ENCODE data around the gene TPPP3. TPM values are rescaled to one million over a fixed set of nuclear protein-coding genes. Genes with fewer than 3 reads are reported as not detected.

TPPP3 gene
- total RNA-seq, 1 experiment from 2014 or later, result 3.1 TPM

DNA sequence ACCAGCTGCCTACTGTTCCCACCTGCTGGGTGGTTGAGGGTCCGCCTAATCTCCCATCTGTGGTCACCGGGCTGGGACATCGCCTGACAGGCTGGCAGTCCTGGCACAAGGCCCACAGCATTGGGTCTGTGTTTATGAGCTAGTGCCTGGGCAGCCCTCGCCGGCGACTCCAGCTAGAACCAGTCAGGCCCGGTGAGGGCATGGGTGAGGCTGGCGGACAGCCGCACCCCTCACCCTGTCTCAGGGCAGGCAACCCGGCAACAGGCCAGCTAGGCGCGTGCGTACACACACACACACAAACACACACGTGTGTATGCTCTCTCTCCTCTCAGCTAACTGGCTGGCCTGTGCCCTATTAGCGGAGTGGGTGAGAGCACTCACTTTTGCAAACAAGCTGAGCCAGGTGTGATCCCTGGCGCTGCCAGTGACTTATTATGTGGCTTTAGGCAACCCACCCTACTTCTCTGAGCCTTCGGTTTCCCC lies 48.0 kb upstream of the TPPP3 start:
- Histone ChIP-seq H3K36me3 (ENCODE audit: low read depth) (no peaks in the 10 kb centered on the region), H2AFZ (no peak overlapping the region), H3K27ac (no peak overlapping the region), H3K79me2 (ENCODE audit: low read depth) (no peaks in the 10 kb centered on the region), H3K4me3 (no peak overlapping the region), H3K27me3 (ENCODE audit: insufficient read depth, low read depth) (no peaks in the 10 kb centered on the region), H3K4me1 (replicated peaks; ENCODE audit: insufficient read depth) (no peaks in the 10 kb centered on the region), H4K20me1 (ENCODE audit: insufficient read depth) (peaks cover 5% of the 10 kb centered on the region), H3K9me2 (ENCODE audit: insufficient read depth) (no peaks in the 10 kb centered on the region), H3F3A (ENCODE audit: insufficient read depth, low read depth) (no peaks in the 10 kb centered on the region), H3K4me2 (no peak overlapping the region), H3K9me3 (ENCODE audit: insufficient read depth, low read depth) (no peaks in the 10 kb centered on the region)
- ChIA-PET POLR2A (ENCODE audit: unreplicated experiment) (interaction anchor here (0.5 kb wide), 1 partner anchor 241 kb away, joined by 19 read pairs; no protein-coding TSS in a partner anchor), CTCF (interaction anchor here (0.6 to 0.8 kb wide), 2 partner anchors 9 to 13 kb away, joined by 4 to 8 read pairs; no protein-coding TSS in a partner anchor)
- intact Hi-C loops (cut with micrococcal nuclease; ENCODE audit: unreplicated experiment), result no loop called here
- no TSS peak for BruUV-seq (replicated peaks)
- TF ChIP-seq, protein P1, sequence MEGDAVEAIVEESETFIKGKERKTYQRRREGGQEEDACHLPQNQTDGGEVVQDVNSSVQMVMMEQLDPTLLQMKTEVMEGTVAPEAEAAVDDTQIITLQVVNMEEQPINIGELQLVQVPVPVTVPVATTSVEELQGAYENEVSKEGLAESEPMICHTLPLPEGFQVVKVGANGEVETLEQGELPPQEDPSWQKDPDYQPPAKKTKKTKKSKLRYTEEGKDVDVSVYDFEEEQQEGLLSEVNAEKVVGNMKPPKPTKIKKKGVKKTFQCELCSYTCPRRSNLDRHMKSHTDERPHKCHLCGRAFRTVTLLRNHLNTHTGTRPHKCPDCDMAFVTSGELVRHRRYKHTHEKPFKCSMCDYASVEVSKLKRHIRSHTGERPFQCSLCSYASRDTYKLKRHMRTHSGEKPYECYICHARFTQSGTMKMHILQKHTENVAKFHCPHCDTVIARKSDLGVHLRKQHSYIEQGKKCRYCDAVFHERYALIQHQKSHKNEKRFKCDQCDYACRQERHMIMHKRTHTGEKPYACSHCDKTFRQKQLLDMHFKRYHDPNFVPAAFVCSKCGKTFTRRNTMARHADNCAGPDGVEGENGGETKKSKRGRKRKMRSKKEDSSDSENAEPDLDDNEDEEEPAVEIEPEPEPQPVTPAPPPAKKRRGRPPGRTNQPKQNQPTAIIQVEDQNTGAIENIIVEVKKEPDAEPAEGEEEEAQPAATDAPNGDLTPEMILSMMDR (conservative IDR thresholded peaks at IDR 0.05), result no peak
- TF ChIP-seq EZH2 (IDR thresholded peaks at IDR 0.05; ENCODE audit: low read depth), result no peak
- DNase-seq, result peak; percentile 8 to 70

DNA sequence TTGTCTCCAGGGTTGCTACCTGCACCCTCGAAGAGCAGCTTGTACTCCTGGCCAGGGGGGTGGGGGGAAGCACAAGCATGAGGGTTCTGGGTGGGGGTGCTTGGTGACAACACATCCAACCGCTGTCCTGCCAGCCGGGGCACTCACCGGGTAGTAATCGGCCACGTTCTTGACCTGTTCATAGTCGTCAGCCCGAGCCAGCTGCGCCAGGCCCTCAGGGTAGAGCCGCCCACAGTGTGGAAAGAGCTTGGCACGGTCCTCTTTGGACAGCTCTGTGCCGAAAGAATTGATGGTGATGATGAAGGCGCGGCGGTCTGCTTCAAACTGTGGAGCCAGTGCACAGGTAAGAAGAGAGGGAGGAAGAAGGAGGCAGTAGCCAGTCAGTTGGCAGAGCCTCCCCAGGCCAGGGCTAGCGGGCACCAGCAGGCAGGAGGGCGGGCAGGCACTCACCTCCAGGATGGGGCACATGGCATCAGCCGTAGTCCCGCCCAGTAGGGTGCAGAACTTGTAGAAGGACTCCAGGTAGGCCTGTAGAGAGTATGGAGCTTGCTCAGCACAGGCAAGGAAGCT lies 45.6 kb upstream of the TPPP3 start:
- no peak for DNase-seq
- Histone ChIP-seq H3K4me1 (replicated peaks; ENCODE audit: insufficient read depth) (no peaks in the 10 kb centered on the region), H3K4me2 (no peak overlapping the region), H3K27me3 (ENCODE audit: insufficient read depth, low read depth) (no peaks in the 10 kb centered on the region), H3F3A (ENCODE audit: insufficient read depth, low read depth) (peaks cover 3% of the 10 kb centered on the region; the same call in 1 of the 2 replicates), H3K36me3 (ENCODE audit: low read depth) (no peaks in the 10 kb centered on the region), H3K4me3 (no peak overlapping the region), H3K9me3 (ENCODE audit: insufficient read depth, low read depth) (no peaks in the 10 kb centered on the region), H3K27ac (no peak overlapping the region), H3K9me2 (ENCODE audit: insufficient read depth) (no peaks in the 10 kb centered on the region), H3K79me2 (ENCODE audit: low read depth) (no peaks in the 10 kb centered on the region), H2AFZ (no peak overlapping the region), H4K20me1 (ENCODE audit: insufficient read depth) (no peaks in the 10 kb centered on the region; the same call in 1 of the 2 replicates)
- TF ChIP-seq, protein P1 (conservative IDR thresholded peaks at IDR 0.05), result no peak
- no peak for TF ChIP-seq EZH2 (IDR thresholded peaks at IDR 0.05; ENCODE audit: low read depth)
- no TSS peak for BruUV-seq (replicated peaks)
- ChIA-PET POLR2A (ENCODE audit: unreplicated experiment) (no interaction called here), CTCF (interaction anchor here (0.7 kb wide), 1 partner anchor 10 kb away, joined by 3 read pairs; no protein-coding TSS in a partner anchor)
- intact Hi-C loops (cut with micrococcal nuclease; ENCODE audit: unreplicated experiment), result no loop called here

GRCh38 chr16:67438098-67438791 lies 44.9 kb upstream of the TPPP3 start:
- H2AFZ ChIP-seq, result no peak overlapping the region
- no peaks in the 10 kb centered on the region for H3K9me2 ChIP-seq (ENCODE audit: insufficient read depth)
- no peak overlapping the region for H3K4me3 ChIP-seq
- no peaks in the 10 kb centered on the region for H3K27me3 ChIP-seq (ENCODE audit: insufficient read depth, low read depth)
- H3K9me3 ChIP-seq (ENCODE audit: insufficient read depth, low read depth), result no peaks in the 10 kb centered on the region
- no peaks in the 10 kb centered on the region for H3K79me2 ChIP-seq (ENCODE audit: low read depth)
- no peaks in the 10 kb centered on the region for H3K4me1 ChIP-seq (replicated peaks; ENCODE audit: insufficient read depth)
- H3K27ac ChIP-seq, result no peak overlapping the region
- DNase-seq, result no peak
- peaks cover 3% of the 10 kb centered on the region; the same call in 1 of the 2 replicates for H3F3A ChIP-seq (ENCODE audit: insufficient read depth, low read depth)
- no peaks in the 10 kb centered on the region for H3K36me3 ChIP-seq (ENCODE audit: low read depth)
- BruUV-seq (replicated peaks), result TSS peak; percentile 81
- POLR2A ChIA-PET (ENCODE audit: unreplicated experiment), result no interaction called here
- intact Hi-C loops (cut with micrococcal nuclease; ENCODE audit: unreplicated experiment), result no loop called here
- TF ChIP-seq, protein P1 (conservative IDR thresholded peaks at IDR 0.05), result no peak
- no peak for TF ChIP-seq EZH2 (IDR thresholded peaks at IDR 0.05; ENCODE audit: low read depth)
- no peak overlapping the region for H3K4me2 ChIP-seq
- H4K20me1 ChIP-seq (ENCODE audit: insufficient read depth), result no peaks in the 10 kb centered on the region; the same call in 1 of the 2 replicates
- CTCF ChIA-PET, result no interaction called here

Data from PC-9 (cell line).